Activated CD8-positive, alpha-beta memory T cell treated with anti-CD3 and anti-CD28 coated beads, Interleukin-2, amount 50 U/mL, for 24 hours (primary cell): ENCODE results near the gene CXCL6.

ENCODE experiments used
- DNase-seq: peaks from one replicate; pipeline ENCODE4 v3.0.0-alpha.2; 2020; ENCODE audit errors: extremely low read depth

Gene CXCL6

DNA sequence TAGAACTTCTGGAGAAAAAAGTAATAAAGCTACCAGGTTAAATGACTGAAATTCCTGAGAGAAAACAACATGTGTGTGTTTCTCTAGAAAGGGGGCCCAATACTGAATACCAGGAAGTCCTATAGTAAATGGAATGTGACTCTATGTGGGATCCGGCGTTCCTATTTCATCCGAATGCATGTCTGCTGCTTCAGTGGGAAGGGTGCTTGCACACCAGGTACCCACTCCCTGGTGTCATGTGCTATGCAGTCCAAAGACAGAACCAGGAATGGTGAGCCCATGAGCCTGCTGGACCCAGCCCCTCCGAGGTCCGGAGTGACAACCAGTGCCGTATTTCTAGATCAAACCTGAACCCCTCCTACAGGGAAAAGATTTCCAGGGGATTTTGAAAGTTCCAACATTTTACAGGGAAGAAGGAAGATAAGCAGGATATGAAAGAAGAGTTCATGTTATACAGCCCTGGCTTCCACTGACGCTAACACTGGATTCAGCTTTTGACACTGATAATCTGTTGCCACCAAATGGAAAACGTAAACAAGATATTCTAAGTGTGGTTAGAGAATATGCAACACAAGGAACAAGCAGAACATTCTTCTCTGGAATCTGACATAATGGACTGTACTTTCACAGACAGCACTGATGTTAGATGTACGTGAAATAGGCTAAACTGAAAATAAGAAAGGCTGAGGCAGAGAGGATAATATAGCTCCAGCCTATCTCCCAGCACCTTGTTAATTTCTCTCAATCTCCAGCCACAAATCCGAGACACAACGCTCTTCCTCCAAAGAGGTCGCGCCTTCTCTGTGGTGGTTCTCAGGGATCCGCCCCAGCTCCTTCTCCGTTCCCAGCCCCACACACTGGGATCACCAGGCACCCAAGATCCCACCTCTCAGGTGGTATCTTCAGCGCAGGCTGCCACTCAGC lies 32.0 kb downstream of the CXCL6 start:
- no peak for DNase-seq

DNA sequence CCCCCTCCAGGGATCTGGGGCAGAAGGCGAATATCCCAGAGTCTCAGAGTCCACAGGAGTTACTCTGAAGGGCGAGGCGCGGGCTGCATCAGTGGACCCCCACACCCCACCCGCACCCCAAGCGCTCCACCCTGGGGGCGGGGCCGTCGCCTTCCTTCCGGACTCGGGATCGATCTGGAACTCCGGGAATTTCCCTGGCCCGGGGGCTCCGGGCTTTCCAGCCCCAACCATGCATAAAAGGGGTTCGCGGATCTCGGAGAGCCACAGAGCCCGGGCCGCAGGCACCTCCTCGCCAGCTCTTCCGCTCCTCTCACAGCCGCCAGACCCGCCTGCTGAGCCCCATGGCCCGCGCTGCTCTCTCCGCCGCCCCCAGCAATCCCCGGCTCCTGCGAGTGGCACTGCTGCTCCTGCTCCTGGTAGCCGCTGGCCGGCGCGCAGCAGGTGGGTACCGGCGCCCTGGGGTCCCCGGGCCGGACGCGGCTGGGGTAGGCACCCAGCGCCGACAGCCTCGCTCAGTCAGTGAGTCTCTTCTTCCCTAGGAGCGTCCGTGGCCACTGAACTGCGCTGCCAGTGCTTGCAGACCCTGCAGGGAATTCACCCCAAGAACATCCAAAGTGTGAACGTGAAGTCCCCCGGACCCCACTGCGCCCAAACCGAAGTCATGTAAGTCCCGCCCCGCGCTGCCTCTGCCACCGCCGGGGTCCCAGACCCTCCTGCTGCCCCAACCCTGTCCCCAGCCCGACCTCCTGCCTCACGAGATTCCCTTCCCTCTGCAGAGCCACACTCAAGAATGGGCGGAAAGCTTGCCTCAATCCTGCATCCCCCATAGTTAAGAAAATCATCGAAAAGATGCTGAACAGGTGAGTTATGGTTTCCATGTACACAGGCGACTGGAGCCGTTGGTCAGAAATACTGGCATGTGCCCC lies 32.9 kb downstream of the CXCL6 start, which contains the start of gene CXCL1:
Gene CXCL1, plus strand, starts transcription at position 264 of the 926 bp plus-strand sequence. Its CDS starts 78 bp downstream, at position 342.
- no peak for DNase-seq

DNA sequence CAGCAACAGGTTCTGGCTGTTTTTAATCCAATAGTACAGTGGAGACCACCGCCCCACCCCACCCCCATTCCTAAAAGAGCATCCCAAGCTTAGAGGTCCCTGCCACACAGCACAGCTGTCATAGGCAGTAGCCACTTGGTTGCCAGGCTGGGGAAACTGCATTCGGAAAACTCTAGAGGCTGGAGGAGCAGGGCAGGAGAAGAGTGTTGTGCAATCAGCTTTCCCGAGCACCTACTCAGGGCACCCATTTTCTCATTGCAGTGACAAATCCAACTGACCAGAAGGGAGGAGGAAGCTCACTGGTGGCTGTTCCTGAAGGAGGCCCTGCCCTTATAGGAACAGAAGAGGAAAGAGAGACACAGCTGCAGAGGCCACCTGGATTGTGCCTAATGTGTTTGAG lies 33.8 kb downstream of the CXCL6 start:
- no peak for DNase-seq

DNA sequence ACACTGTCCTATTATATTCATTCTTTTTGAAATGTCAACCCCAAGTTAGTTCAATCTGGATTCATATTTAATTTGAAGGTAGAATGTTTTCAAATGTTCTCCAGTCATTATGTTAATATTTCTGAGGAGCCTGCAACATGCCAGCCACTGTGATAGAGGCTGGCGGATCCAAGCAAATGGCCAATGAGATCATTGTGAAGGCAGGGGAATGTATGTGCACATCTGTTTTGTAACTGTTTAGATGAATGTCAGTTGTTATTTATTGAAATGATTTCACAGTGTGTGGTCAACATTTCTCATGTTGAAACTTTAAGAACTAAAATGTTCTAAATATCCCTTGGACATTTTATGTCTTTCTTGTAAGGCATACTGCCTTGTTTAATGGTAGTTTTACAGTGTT lies 34.3 kb downstream of the CXCL6 start:
- no peak for DNase-seq

DNA sequence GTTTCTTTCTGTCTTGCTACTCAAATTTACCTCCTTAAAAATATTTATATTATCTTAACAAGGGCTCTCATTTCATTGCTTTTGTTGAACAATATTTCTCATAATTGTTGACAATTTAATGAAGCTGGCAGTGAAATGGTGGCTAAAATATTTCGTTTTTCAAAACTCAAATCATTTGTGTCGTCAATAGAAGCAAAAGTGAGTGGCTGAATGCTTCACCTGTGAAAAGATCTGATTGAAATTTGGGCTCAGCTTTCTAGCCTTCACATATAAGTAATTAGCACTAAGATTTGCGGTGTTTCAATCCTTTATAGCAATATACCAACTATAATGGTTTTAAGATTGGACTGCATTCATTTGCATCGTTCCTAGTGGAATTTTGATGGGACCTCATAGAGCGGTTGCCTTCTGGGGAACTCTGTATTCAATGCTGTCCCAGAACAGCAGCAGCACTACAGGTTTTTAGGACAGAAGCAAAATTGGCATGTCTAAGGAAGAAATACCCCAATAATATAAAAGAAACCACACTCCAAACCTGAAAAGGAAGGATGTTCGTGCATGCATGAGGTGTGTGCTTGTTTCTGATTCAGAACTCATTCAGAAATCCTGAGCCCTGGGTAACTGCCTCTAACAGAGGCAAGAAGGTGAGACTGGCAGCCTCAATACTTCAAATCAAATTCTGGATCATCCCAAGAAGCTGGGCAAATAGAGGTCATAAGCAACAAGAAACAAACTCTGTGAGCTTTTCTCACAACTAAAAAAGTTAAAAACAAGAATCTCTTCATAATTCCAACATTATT lies 35.2 kb downstream of the CXCL6 start:
- DNase-seq, result no peak

DNA sequence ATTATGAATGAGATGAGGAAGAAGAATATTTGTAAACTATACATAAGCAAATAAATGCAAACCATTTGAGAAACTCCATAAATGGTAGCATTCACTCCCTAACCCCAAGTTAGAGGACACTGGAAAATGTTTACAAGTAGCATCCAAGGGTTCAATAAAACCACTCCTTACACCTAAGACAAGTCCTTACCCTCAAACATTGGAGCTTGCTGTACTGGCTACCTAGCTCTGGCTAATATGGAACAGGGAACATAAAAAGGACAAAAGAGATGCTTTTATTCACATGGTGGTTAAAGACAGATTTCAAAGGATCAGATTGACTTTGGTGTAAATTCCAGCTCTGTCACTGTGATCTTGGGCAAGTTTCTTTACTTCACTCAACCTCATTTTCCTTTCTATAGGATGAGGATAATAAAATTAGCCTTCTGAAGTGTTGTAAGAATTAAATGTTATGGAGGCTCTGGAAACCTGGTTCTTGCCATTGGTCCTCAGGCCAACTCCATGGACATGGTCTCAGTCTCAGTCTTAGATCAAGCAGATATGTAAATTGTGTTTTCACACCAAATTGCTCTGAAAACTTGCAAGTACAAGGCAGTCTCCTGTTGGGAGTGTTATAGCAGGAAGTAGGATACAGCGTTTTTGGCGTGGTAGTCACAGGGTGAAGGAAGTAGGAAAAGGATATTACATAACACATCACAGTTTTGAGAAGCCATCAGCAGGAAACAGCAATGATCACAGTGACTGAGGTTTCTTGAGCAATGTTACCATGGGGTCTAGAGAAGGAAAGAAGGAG lies 36.0 kb downstream of the CXCL6 start:
- no peak for DNase-seq

DNA sequence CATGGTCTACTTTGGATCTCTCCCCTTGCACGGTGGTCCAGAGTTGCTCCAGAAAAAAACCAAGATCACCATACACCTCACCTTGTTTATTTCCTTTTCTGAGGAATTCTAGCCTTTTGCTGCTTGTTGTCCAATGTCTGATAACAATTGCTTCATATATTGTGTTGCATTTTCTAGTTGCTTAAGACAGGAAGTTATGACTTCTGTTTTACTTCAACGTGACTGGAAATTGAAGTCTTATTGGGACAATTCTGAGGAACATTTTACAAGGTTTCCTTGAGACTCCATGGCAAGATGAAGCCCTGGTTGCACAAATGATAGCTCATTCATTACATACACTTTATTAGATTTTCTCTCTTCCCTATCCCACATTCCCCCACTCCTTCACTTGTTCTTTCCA lies 37.9 kb downstream of the CXCL6 start:
- DNase-seq, result no peak

DNA sequence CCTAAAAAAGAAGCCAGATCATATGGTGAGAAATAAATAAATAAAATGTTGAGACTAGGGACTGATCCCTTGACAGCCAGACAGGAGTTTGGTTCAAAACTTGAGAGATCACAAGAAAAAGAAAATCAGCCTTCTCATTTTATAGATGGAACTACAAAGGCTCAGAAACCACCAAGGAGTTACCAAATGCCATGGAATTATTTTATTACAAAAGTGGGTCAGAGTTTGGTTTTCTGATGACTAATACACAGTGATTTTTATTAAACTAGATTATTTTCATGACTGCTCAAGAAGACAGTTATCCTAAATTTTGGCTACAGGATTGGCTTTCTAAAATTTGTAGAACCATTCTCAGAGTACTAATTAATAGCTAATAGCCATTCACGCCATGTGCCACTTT lies 38.9 kb downstream of the CXCL6 start:
- DNase-seq, result no peak

DNA sequence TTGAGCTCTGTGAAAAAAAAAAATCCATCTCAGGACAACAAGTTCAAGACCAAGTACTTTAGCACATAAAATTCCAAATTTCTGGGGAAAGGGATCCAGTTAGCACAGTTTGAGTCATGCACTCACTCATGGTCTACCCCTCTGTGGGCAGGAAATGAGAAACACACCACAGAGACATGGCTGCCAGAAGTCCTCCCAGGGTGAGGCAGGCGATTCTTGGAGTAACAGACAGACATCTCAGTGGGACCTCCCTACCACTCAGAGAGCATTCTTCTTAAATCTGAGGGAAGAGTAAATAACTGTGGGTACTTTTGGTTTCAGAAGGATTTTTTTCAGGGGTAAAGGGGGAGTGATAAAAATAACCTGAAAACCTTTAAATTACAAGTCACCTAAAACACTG lies 46.8 kb downstream of the CXCL6 start:
- DNase-seq, result no peak

DNA sequence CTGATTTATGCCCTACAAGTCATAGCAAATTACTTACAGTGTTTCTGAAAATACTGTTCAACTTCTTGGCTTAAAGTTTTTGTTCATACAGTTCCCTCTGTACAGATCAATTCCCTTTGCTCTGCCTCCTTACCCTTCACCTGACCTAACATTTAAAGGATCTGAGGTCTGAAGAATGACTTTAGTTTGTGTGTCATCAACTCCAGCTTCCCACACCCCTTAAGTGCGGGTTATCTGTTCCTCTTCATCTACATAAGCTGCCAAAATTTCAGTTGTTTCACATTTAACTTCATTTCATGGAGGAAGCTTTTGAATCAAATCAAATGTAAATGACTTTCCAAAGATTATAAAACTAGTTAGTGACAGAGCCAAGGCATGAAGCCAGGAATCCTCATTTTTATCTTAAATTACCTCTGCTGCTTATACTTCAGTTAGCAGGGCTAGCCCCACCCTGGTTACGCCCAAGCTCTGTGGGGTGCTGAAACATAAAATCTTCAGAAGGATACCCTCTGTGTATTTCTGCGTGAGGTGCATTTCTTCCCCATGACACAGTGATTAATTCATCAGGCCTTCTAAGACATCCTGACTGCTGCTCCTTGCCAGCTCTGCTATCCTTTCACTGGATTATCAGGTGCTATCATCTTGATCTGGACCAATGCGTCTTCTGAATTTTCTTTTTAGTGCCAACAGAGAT lies 49.2 kb downstream of the CXCL6 start:
- no peak for DNase-seq
